Stomach (tissue), 4 donors: ENCODE results near the gene MAPKAPK2.

Experiments
- POLR2A ChIP-seq, 4 donors: fragments of 450-650 bp; IDR thresholded peaks; one replicate each; pipeline ENCODE4 v1.6.1; 2016; ENCODE audit warnings: antibody characterized with exemption in 4 of 4, control low read depth in 2 of 4, mild to moderate bottlenecking in 1 of 4, moderate library complexity in 1 of 4
- POLR2AphosphoS5 ChIP-seq, 3 donors: sonication (generic); formaldehyde crosslinking; IDR thresholded peaks; one replicate each; pipeline ENCODE4 v1.6.1; 2016; ENCODE audit warnings: antibody characterized with exemption in 3 of 3
- TF ChIP-seq, protein P1 (sequence below), 7 experiments: fragments of 450-650 bp in 4 of 7; fragments of 200-600 bp in 3 of 7; sonication (generic) in 3 of 7; IDR thresholded peaks; one replicate each; pipeline ENCODE4 v1.5.1; 2016 to 2019; ENCODE audit warnings: antibody characterized with exemption in 7 of 7, control low read depth in 2 of 7, mild to moderate bottlenecking in 1 of 7

DNA sequence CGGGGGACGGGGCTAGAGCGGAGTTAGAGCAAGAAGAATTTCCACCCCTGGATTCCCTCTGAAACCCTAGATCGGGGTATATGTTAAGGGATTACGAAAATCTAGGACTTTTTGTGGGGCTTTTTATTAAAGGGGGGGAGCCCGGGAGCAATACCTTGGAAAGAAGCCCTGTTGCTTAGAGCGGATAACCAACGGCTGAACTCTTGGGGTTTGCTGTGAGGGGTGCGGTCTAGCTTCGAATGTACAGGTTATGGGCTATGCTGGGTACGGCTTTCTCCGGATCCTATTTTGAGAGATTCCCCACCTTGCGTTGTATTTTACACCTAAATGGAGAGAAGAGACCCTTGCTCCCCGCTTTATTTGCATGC is 48.7 kb upstream of the MAPKAPK2 start:
- TF ChIP-seq, protein P1, sequence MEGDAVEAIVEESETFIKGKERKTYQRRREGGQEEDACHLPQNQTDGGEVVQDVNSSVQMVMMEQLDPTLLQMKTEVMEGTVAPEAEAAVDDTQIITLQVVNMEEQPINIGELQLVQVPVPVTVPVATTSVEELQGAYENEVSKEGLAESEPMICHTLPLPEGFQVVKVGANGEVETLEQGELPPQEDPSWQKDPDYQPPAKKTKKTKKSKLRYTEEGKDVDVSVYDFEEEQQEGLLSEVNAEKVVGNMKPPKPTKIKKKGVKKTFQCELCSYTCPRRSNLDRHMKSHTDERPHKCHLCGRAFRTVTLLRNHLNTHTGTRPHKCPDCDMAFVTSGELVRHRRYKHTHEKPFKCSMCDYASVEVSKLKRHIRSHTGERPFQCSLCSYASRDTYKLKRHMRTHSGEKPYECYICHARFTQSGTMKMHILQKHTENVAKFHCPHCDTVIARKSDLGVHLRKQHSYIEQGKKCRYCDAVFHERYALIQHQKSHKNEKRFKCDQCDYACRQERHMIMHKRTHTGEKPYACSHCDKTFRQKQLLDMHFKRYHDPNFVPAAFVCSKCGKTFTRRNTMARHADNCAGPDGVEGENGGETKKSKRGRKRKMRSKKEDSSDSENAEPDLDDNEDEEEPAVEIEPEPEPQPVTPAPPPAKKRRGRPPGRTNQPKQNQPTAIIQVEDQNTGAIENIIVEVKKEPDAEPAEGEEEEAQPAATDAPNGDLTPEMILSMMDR (IDR thresholded peaks at IDR 0.05): no peak
- no peak for TF ChIP-seq POLR2AphosphoS5 (IDR thresholded peaks at IDR 0.05)
- no peak for TF ChIP-seq POLR2A (IDR thresholded peaks at IDR 0.05)
